ENCODE results near the gene IFI27L1. TPM values are rescaled to one million over a fixed set of nuclear protein-coding genes. Genes with fewer than 3 reads are reported as not detected.

Gene IFI27L1
- total RNA-seq, 1 donor from 2014 or later, result 30.0 TPM

GRCh38 chr14:94037954-94038353 is 43.2 kb upstream of the IFI27L1 start:
- Mint-ChIP-seq H3K4me3 (ENCODE audit: unreplicated experiment) (no peak overlapping the region), H3K27me3 (ENCODE audit: unreplicated experiment) (no peaks in the 10 kb centered on the region), H3K36me3 (ENCODE audit: unreplicated experiment) (no peaks in the 10 kb centered on the region), H3K27ac (ENCODE audit: unreplicated experiment) (no peak overlapping the region), H3K9me3 (ENCODE audit: unreplicated experiment) (no peaks in the 10 kb centered on the region), H3K4me1 (ENCODE audit: unreplicated experiment) (no peaks in the 10 kb centered on the region)
- TF ChIP-seq CTCF (IDR thresholded peaks at IDR 0.05), result no peak
- no peak for DNase-seq (ENCODE audit: extremely low spot score, unreplicated experiment)

- Mint-ChIP-seq H3K36me3 (ENCODE audit: unreplicated experiment) (no peaks in the 10 kb centered on the region), H3K27me3 (ENCODE audit: unreplicated experiment) (no peaks in the 10 kb centered on the region), H3K9me3 (ENCODE audit: unreplicated experiment) (no peaks in the 10 kb centered on the region), H3K4me1 (ENCODE audit: unreplicated experiment) (no peaks in the 10 kb centered on the region), H3K27ac (ENCODE audit: unreplicated experiment) (no peak overlapping the region), H3K4me3 (ENCODE audit: unreplicated experiment) (no peak overlapping the region)
- DNase-seq (ENCODE audit: extremely low spot score, unreplicated experiment), result no peak
- TF ChIP-seq CTCF (IDR thresholded peaks at IDR 0.05), result no peak
These were observed 42.6 kb upstream of the IFI27L1 start for GRCh38 chr14:94038510-94038909.

GRCh38 chr14:94038921-94039629 is 42.0 kb upstream of the IFI27L1 start:
- H3K36me3 Mint-ChIP-seq (ENCODE audit: unreplicated experiment), result no peaks in the 10 kb centered on the region
- H3K4me1 Mint-ChIP-seq (ENCODE audit: unreplicated experiment), result no peaks in the 10 kb centered on the region

GRCh38 chr14:94040247-94040646 is 40.9 kb upstream of the IFI27L1 start:
- TF ChIP-seq CTCF (IDR thresholded peaks at IDR 0.05), result no peak
- Mint-ChIP-seq H3K4me1 (ENCODE audit: unreplicated experiment) (no peaks in the 10 kb centered on the region), H3K27ac (ENCODE audit: unreplicated experiment) (no peak overlapping the region), H3K36me3 (ENCODE audit: unreplicated experiment) (peaks cover 3% of the 10 kb centered on the region), H3K9me3 (ENCODE audit: unreplicated experiment) (no peaks in the 10 kb centered on the region), H3K27me3 (ENCODE audit: unreplicated experiment) (no peaks in the 10 kb centered on the region), H3K4me3 (ENCODE audit: unreplicated experiment) (no peak overlapping the region)
- DNase-seq (ENCODE audit: extremely low spot score, unreplicated experiment), result no peak

More at GRCh38 chr14:94038921-94039629, 42.0 kb upstream of the IFI27L1 start:
- no peak overlapping the region for H3K27ac Mint-ChIP-seq (ENCODE audit: unreplicated experiment)
- no peak for TF ChIP-seq CTCF (IDR thresholded peaks at IDR 0.05)
- no peak for DNase-seq (ENCODE audit: extremely low spot score, unreplicated experiment)
- no peak overlapping the region for H3K4me3 Mint-ChIP-seq (ENCODE audit: unreplicated experiment)
- no peaks in the 10 kb centered on the region for H3K9me3 Mint-ChIP-seq (ENCODE audit: unreplicated experiment)
- H3K27me3 Mint-ChIP-seq (ENCODE audit: unreplicated experiment), result no peaks in the 10 kb centered on the region

GRCh38 chr14:94040796-94041195 is 40.3 kb upstream of the IFI27L1 start:
- H3K36me3 Mint-ChIP-seq (ENCODE audit: unreplicated experiment), result peaks cover 5% of the 10 kb centered on the region
- no peak overlapping the region for H3K4me3 Mint-ChIP-seq (ENCODE audit: unreplicated experiment)
- no peak for TF ChIP-seq CTCF (IDR thresholded peaks at IDR 0.05)
- no peak for DNase-seq (ENCODE audit: extremely low spot score, unreplicated experiment)
- no peak overlapping the region for H3K27ac Mint-ChIP-seq (ENCODE audit: unreplicated experiment)
- no peaks in the 10 kb centered on the region for H3K27me3 Mint-ChIP-seq (ENCODE audit: unreplicated experiment)
- H3K4me1 Mint-ChIP-seq (ENCODE audit: unreplicated experiment), result no peaks in the 10 kb centered on the region
- no peaks in the 10 kb centered on the region for H3K9me3 Mint-ChIP-seq (ENCODE audit: unreplicated experiment)

Data from osteocyte (in vitro differentiated cells).